ENCODE data around the gene C2orf78. TPM values are rescaled to one million over a fixed set of nuclear protein-coding genes. Genes with fewer than 3 reads are reported as not detected.
A peak's percentile ranks its signal among the peaks of the same experiment; 100 is the strongest.

C2orf78 gene
- total RNA-seq, 1 donor from 2014 or later, result not detected

GRCh38 chr2:73837847-73838585, 54.0 kb downstream of the C2orf78 start:
- no peak for DNase-seq (ENCODE audit: low read depth in 2 of 2)

GRCh38 chr2:73838889-73839534, 55.0 kb downstream of the C2orf78 start:
- DNase-seq (ENCODE audit: low read depth in 2 of 2), result no peak

GRCh38 chr2:73839653-73840411, 55.8 kb downstream of the C2orf78 start:
- DNase-seq (ENCODE audit: low read depth in 2 of 2), result no peak

GRCh38 chr2:73841912-73842738, 58.1 kb downstream of the C2orf78 start:
- DNase-seq (ENCODE audit: low read depth in 2 of 2), result no peak

GRCh38 chr2:73842739-73843019, 58.7 kb downstream of the C2orf78 start:
- no peak for DNase-seq (ENCODE audit: low read depth in 2 of 2)

GRCh38 chr2:73844087-73844486, 60.1 kb downstream of the C2orf78 start:
- DNase-seq (ENCODE audit: low read depth in 2 of 2), result no peak

GRCh38 chr2:73850009-73850408, 66.0 kb downstream of the C2orf78 start:
- no peak for DNase-seq (ENCODE audit: low read depth in 2 of 2)

- no peak for DNase-seq (ENCODE audit: low read depth in 2 of 2)
Observed at GRCh38 chr2:73851274-73851673, 67.3 kb downstream of the C2orf78 start.

GRCh38 chr2:73852020-73852419, 68.0 kb downstream of the C2orf78 start:
- peak in 1 of 2 donors; percentile 61 for DNase-seq (ENCODE audit: low read depth in 2 of 2)

- no peak for DNase-seq (ENCODE audit: low read depth in 2 of 2)
Observed at GRCh38 chr2:73855526-73855925, 71.5 kb downstream of the C2orf78 start.

- DNase-seq (ENCODE audit: low read depth in 2 of 2), result no peak
Observed at GRCh38 chr2:73856214-73856613, 72.2 kb downstream of the C2orf78 start.

GRCh38 chr2:73859721-73860586, 76.0 kb downstream of the C2orf78 start:
- peak; percentile 28 to 82 for DNase-seq (ENCODE audit: low read depth in 2 of 2)

GRCh38 chr2:73862987-73863386, 79.0 kb downstream of the C2orf78 start:
- no peak for DNase-seq (ENCODE audit: low read depth in 2 of 2)

Other genes with a start within 250 kb of the C2orf78 start
- not detected in 2 replicates for gene NAT8, start 141.8 kb upstream of the C2orf78 start, total RNA-seq
- gene TPRKB, start 46.8 kb upstream of the C2orf78 start, total RNA-seq, result 18.2 and 27.9 TPM in 2 replicates
- 20.0 and 21.7 TPM in 2 replicates for gene DUSP11, start 4.1 kb upstream of the C2orf78 start, total RNA-seq
- 10.9 and 15.3 TPM in 2 replicates for gene STAMBP, start 44.8 kb downstream of the C2orf78 start, total RNA-seq
- not detected in 2 replicates for gene ACTG2, start 108.8 kb downstream of the C2orf78 start, total RNA-seq
- 47.8 and 51.3 TPM in 2 replicates for gene DGUOK, start 142.7 kb downstream of the C2orf78 start, total RNA-seq
- 3.3 and 5.8 TPM in 2 replicates for gene TET3, start 200.7 kb downstream of the C2orf78 start, total RNA-seq

Data from dermis microvascular lymphatic vessel endothelial cell (primary cell).